IMR-90 (cell line): ENCODE measurements around the gene CABP2. TPM values are rescaled to one million over a fixed set of nuclear protein-coding genes. Genes with fewer than 3 reads are reported as not detected.

ENCODE experiments used
- ATAC-seq: fragments of 200-7000 bp; cut with Tn5 transposase; 2 replicates; pipeline ENCODE4 v1.9.1; 2020; ENCODE audit warnings: low read depth, mild to moderate bottlenecking, moderate library complexity
- BruUV-seq: library from RNA; stranded (reverse); fragments of 400-500 nt; replicated peaks from 2 replicates; lab custom pipeline; 2021; lab: Mats Ljungman, UMichigan
- CTCF ChIA-PET: fragments of 300-600 bp; formaldehyde crosslinking; extraction: SDS; loops from one replicate; lab custom pipeline; 2021; ENCODE audit warnings: antibody characterized with exemption; lab: Yijun Ruan, JAX
- POLR2A ChIA-PET: fragments of 300-600 bp; sonication (Branson Sonifier 250); formaldehyde crosslinking; loops from one replicate; lab custom pipeline; 2022; ENCODE audit warnings: antibody characterized with exemption; ENCODE audit not compliant: unreplicated experiment; lab: Charles Lee
- DNase-seq: peaks from one replicate; pipeline ENCODE4 v3.0.0; 2013
- H2AFZ ChIP-seq: replicated peaks from 2 replicates; pipeline ENCODE3; 2013; ENCODE audit warnings: low read length, mild to moderate bottlenecking; ENCODE audit not compliant: poor library complexity
- H2AK5ac ChIP-seq: 2 replicates; pipeline ENCODE4 v1.6.1; 2013; ENCODE audit warnings: low read depth, low read length, inconsistent platforms
- H2AK9ac ChIP-seq: replicated peaks from 2 replicates; pipeline ENCODE3; 2013; ENCODE audit warnings: mild to moderate bottlenecking, low read depth, low read length, moderate library complexity; ENCODE audit not compliant: poor library complexity
- H2BK120ac ChIP-seq: 2 replicates; pipeline ENCODE4 v1.6.1; 2013; ENCODE audit warnings: low read depth, low read length, inconsistent platforms
- H2BK15ac ChIP-seq: 3 replicates; pipeline ENCODE4 v1.6.1; 2013; ENCODE audit warnings: low read depth, low read length, inconsistent platforms
- H2BK20ac ChIP-seq: 2 replicates; pipeline ENCODE4 v1.6.1; 2013; ENCODE audit warnings: low read depth, mild to moderate bottlenecking, inconsistent platforms, low read length, moderate library complexity
- H2BK5ac ChIP-seq: 2 replicates; pipeline ENCODE4 v1.6.1; 2013; ENCODE audit warnings: mild to moderate bottlenecking, low read depth, low read length, inconsistent platforms; ENCODE audit not compliant: poor library complexity, severe bottlenecking
- H3K14ac ChIP-seq: replicated peaks from 2 replicates; pipeline ENCODE4 v1.6.1; 2013; ENCODE audit warnings: low read depth, low read length, inconsistent platforms
- H3K18ac ChIP-seq: 2 replicates; pipeline ENCODE4 v1.6.1; 2013; ENCODE audit warnings: low read depth, low read length, control low read depth
- H3K23ac ChIP-seq: 2 replicates; pipeline ENCODE4 v1.6.1; 2013; ENCODE audit warnings: low read depth, low read length, inconsistent platforms
- H3K27ac ChIP-seq: 2 replicates; pipeline ENCODE4 v1.5.1; 2013; ENCODE audit warnings: mild to moderate bottlenecking, control low read depth, low read length; ENCODE audit not compliant: insufficient read depth
- H3K27me3 ChIP-seq: 2 replicates; pipeline ENCODE4 v1.6.1; 2013; ENCODE audit warnings: low read length; ENCODE audit not compliant: control insufficient read depth, insufficient read depth
- H3K36me3 ChIP-seq: 2 replicates; pipeline ENCODE4 v1.6.1; 2013; ENCODE audit warnings: low read length, mixed read lengths; ENCODE audit not compliant: control insufficient read depth, insufficient read depth
- H3K4ac ChIP-seq: 2 replicates; pipeline ENCODE4 v1.6.1; 2013; ENCODE audit warnings: low read depth, low read length, inconsistent platforms
- H3K4me1 ChIP-seq: 2 replicates; pipeline ENCODE4 v1.6.1; 2013; ENCODE audit warnings: low read length, mixed read lengths; ENCODE audit not compliant: control insufficient read depth, insufficient read depth
- H3K4me2 ChIP-seq: 2 replicates; pipeline ENCODE4 v1.6.1; 2013; ENCODE audit warnings: low read depth, mild to moderate bottlenecking, control low read depth, low read length, moderate library complexity
- H3K4me3 ChIP-seq: 2 replicates; pipeline ENCODE4 v1.5.1; 2013; ENCODE audit warnings: low read depth, mild to moderate bottlenecking, control low read depth, low read length, moderate library complexity; ENCODE audit not compliant: insufficient read depth
- H3K56ac ChIP-seq: 2 replicates; pipeline ENCODE4 v1.6.1; 2013; ENCODE audit warnings: low read length, inconsistent platforms; ENCODE audit not compliant: insufficient read depth; ENCODE audit errors: extremely low read depth
- H3K79me1 ChIP-seq, 2 experiments: 2 replicates each; pipeline ENCODE4 v1.6.1; 2013; ENCODE audit warnings: low read length in 2 of 2, inconsistent platforms in 1 of 2, low read depth in 1 of 2
- H3K9ac ChIP-seq: 2 replicates; pipeline ENCODE4 v1.6.1; 2013; ENCODE audit warnings: low read depth, low read length, control low read depth
- H3K9me1 ChIP-seq: 2 replicates; pipeline ENCODE4 v1.6.1; 2013; ENCODE audit warnings: low read length, inconsistent platforms; ENCODE audit not compliant: insufficient read depth
- H3K9me3 ChIP-seq: 2 replicates; pipeline ENCODE4 v1.6.1; 2013; ENCODE audit warnings: low read length; ENCODE audit not compliant: control insufficient read depth, insufficient read depth
- H4K20me1 ChIP-seq: 2 replicates; pipeline ENCODE4 v1.6.1; 2013; ENCODE audit warnings: low read length, inconsistent platforms; ENCODE audit not compliant: insufficient read depth
- H4K5ac ChIP-seq: 2 replicates; pipeline ENCODE4 v1.6.1; 2013; ENCODE audit warnings: mild to moderate bottlenecking, low read depth, low read length, control low read depth
- H4K8ac ChIP-seq, 2 experiments: 2 replicates each; pipeline ENCODE4 v1.6.1; 2013; ENCODE audit warnings: low read depth in 2 of 2, low read length in 2 of 2, control low read depth in 1 of 2, inconsistent platforms in 1 of 2
- H4K91ac ChIP-seq: 2 replicates; pipeline ENCODE4 v1.6.1; 2013; ENCODE audit warnings: low read depth, low read length, inconsistent platforms; ENCODE audit not compliant: insufficient read depth
- BHLHE40 ChIP-seq: fragments of 150-350 bp; IDR thresholded peaks from 2 replicates; pipeline ENCODE4 v1.6.1; 2016; ENCODE audit warnings: mild to moderate bottlenecking, low read depth, low read length
- CEBPB ChIP-seq: IDR thresholded peaks from 2 replicates; pipeline ENCODE4 v1.6.1; 2012; ENCODE audit warnings: low read depth, low read length, improper control_type of control experiment
- CHD1 ChIP-seq: IDR thresholded peaks from 2 replicates; pipeline ENCODE4 v1.6.1; 2012; ENCODE audit warnings: low read depth, low read length, improper control_type of control experiment
- ELK1 ChIP-seq: fragments of 150-350 bp; IDR thresholded peaks from 2 replicates; pipeline ENCODE4 v1.6.1; 2016; ENCODE audit warnings: low read depth, mild to moderate bottlenecking, low read length, moderate library complexity, borderline replicate concordance
- FOS ChIP-seq: fragments of 150-350 bp; IDR thresholded peaks from 2 replicates; pipeline ENCODE4 v1.6.1; 2016; ENCODE audit warnings: low read depth, low read length
- MAFK ChIP-seq: IDR thresholded peaks from 2 replicates; pipeline ENCODE4 v1.6.1; 2012; ENCODE audit warnings: low read depth, low read length, improper control_type of control experiment
- MAZ ChIP-seq: IDR thresholded peaks from 2 replicates; pipeline ENCODE4 v1.6.1; 2012; ENCODE audit warnings: low read depth, mild to moderate bottlenecking, low read length, improper control_type of control experiment, moderate library complexity, borderline replicate concordance
- MXI1 ChIP-seq: IDR thresholded peaks from 2 replicates; pipeline ENCODE4 v1.6.1; 2012; ENCODE audit warnings: low read depth, mild to moderate bottlenecking, low read length, moderate library complexity, borderline replicate concordance
- NFE2L2 ChIP-seq: fragments of 150-350 bp; IDR thresholded peaks from 2 replicates; pipeline ENCODE4 v1.6.1; 2016; ENCODE audit warnings: low read depth, mild to moderate bottlenecking, low read length
- POLR2A ChIP-seq: IDR thresholded peaks from 2 replicates; pipeline ENCODE4 v1.6.1; 2012; ENCODE audit warnings: mild to moderate bottlenecking, low read depth, low read length
- RAD21 ChIP-seq: IDR thresholded peaks from 2 replicates; pipeline ENCODE4 v1.6.1; 2012; ENCODE audit warnings: low read length, improper control_type of control experiment
- RCOR1 ChIP-seq: IDR thresholded peaks from 2 replicates; pipeline ENCODE4 v1.6.1; 2012; ENCODE audit warnings: mild to moderate bottlenecking, low read length, improper control_type of control experiment; ENCODE audit not compliant: insufficient replicate concordance
- RFX5 ChIP-seq: IDR thresholded peaks from 2 replicates; pipeline ENCODE4 v1.8.0; 2012; ENCODE audit warnings: low read depth, mild to moderate bottlenecking, low read length, moderate library complexity
- SMC3 ChIP-seq: fragments of 150-350 bp; IDR thresholded peaks from 2 replicates; pipeline ENCODE4 v1.6.1; 2016; ENCODE audit warnings: low read depth, mild to moderate bottlenecking, antibody characterized with exemption, low read length, moderate library complexity
- WGBS, 2 experiments: methylation state at CpG; one replicate each; pipeline versions ENCODE4 v1.1.5 to v1.1.7; 2013; ENCODE audit warnings: missing lambda C conversion rate in 2 of 2; ENCODE audit not compliant: insufficient read length in 1 of 2; ENCODE audit errors: extremely low coverage in 2 of 2; 5-methylcytosine and 5-hydroxymethylcytosine counted together
- dilution Hi-C: fragments of 300-500 bp; cut with HindIII; formaldehyde crosslinking; loops from one replicate; pipeline ENCODE4 v1.14.3; 2018; ENCODE audit warnings: low sequenced_read_pairs; ENCODE audit not compliant: unreplicated experiment
- in situ Hi-C: fragments of 300-500 bp; cut with MboI; formaldehyde crosslinking; loops from 3 replicates; pipeline ENCODE4 v1.14.3; 2019; ENCODE audit warnings: low sequenced_read_pairs, inconsistent platforms, mixed read lengths
- intact Hi-C: fragments of 100-400 bp; cut with micrococcal nuclease; formaldehyde crosslinking; loops from 2 replicates; pipeline ENCODE4 v1.10.0; 2022
- polyA plus RNA-seq, 3 experiments: library from polyadenylated mRNA; depleted of rRNA; stranded (reverse); fragments of >200 nt; gene quantifications; 2 replicates each; pipeline ENCODE4 v1.2.3, GENCODE V29; 2012; ENCODE audit warnings: low replicate concordance in 1 of 3
- total RNA-seq: library from RNA; depleted of rRNA; stranded (reverse); fragments of >200 nt; gene quantifications from 2 replicates; pipeline ENCODE4 v1.2.3, GENCODE V29; 2012
- TF ChIP-seq, protein P1 (sequence below): fragments of 150-350 bp; IDR thresholded peaks from 2 replicates; pipeline ENCODE4 v1.6.1; 2017; ENCODE audit warnings: mild to moderate bottlenecking, antibody characterized with exemption, low read length, low read depth
- TF ChIP-seq, protein P2 (sequence below): conservative IDR thresholded peaks from 2 replicates; pipeline ENCODE4 v1.5.1; 2012; ENCODE audit warnings: mild to moderate bottlenecking, low read depth, low read length, improper control_type of control experiment

CABP2 gene
- total and polyA plus RNA-seq, 2 of the 4 experiments (the other 2 are of a cell fraction), result not detected

DNA sequence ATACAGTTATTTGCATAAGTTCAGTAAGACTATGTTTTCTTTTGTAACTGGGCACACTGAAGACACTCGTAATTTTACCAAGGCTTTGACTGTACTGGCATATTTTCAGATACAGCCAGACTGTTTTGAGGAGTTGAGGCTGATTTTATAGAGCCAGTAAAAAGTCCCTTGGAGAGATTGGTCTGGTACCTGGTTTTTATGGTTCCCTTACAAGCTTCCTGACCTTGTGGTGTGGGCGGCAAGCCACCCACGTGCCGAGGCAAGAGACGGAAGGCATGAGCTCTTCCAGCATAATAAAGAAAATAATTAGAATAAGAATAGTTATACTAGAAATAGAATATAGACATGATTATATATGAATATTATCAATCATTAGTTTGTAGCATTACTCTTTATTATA lies 49.1 kb upstream of the CABP2 start:
- no peak overlapping the region for H3K56ac ChIP-seq
- dilution Hi-C loops (no loop called here), in situ Hi-C loops (no loop called here), intact Hi-C loops (loop anchor here (5.0 kb wide), 1 partner anchor 85 kb away; no protein-coding TSS in a partner anchor)
- H3K36me3 ChIP-seq, result no peaks in the 10 kb centered on the region
- H2BK120ac ChIP-seq, result no peak overlapping the region
- no peak overlapping the region for H3K18ac ChIP-seq
- DNase-seq, result no peak
- no peak overlapping the region for H2AK5ac ChIP-seq
- no peak overlapping the region for H3K4ac ChIP-seq
- H2AK9ac ChIP-seq, result no peak overlapping the region
- ChIA-PET CTCF (interaction anchor here (0.6 to 1.6 kb wide), 4 partner anchors 10 to 226 kb away, joined by 3 to 9 read pairs (median 3); partner anchors contain the start of gene GSTP1), POLR2A (no interaction called here)
- peaks cover 5% of the 10 kb centered on the region for H3K9me3 ChIP-seq
- H3K9me1 ChIP-seq, result no peaks in the 10 kb centered on the region
- H2AFZ ChIP-seq, result no peak overlapping the region
- no peak for ATAC-seq
- H2BK20ac ChIP-seq, result no peak overlapping the region
- no peak overlapping the region for H4K8ac ChIP-seq
- no peak overlapping the region for H3K23ac ChIP-seq
- no peak overlapping the region for H4K91ac ChIP-seq
- H3K14ac ChIP-seq, result no peak overlapping the region
- no peak overlapping the region for H2BK5ac ChIP-seq
- no peaks in the 10 kb centered on the region for H4K20me1 ChIP-seq
- H3K4me3 ChIP-seq, result no peak overlapping the region
- H3K4me2 ChIP-seq, result no peak overlapping the region
- no peak for TF ChIP-seq CHD1
- TF ChIP-seq SMC3, result no peak
- no peak for TF ChIP-seq BHLHE40
- no peak for TF ChIP-seq FOS
- TF ChIP-seq, protein P1, sequence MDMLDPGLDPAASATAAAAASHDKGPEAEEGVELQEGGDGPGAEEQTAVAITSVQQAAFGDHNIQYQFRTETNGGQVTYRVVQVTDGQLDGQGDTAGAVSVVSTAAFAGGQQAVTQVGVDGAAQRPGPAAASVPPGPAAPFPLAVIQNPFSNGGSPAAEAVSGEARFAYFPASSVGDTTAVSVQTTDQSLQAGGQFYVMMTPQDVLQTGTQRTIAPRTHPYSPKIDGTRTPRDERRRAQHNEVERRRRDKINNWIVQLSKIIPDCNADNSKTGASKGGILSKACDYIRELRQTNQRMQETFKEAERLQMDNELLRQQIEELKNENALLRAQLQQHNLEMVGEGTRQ, result no peak
- TF ChIP-seq CEBPB, result no peak
- TF ChIP-seq, protein P2, sequence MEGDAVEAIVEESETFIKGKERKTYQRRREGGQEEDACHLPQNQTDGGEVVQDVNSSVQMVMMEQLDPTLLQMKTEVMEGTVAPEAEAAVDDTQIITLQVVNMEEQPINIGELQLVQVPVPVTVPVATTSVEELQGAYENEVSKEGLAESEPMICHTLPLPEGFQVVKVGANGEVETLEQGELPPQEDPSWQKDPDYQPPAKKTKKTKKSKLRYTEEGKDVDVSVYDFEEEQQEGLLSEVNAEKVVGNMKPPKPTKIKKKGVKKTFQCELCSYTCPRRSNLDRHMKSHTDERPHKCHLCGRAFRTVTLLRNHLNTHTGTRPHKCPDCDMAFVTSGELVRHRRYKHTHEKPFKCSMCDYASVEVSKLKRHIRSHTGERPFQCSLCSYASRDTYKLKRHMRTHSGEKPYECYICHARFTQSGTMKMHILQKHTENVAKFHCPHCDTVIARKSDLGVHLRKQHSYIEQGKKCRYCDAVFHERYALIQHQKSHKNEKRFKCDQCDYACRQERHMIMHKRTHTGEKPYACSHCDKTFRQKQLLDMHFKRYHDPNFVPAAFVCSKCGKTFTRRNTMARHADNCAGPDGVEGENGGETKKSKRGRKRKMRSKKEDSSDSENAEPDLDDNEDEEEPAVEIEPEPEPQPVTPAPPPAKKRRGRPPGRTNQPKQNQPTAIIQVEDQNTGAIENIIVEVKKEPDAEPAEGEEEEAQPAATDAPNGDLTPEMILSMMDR, result no peak
- TF ChIP-seq MAFK, result no peak
- TF ChIP-seq RCOR1, result no peak
- TF ChIP-seq ELK1, result no peak
- TF ChIP-seq MXI1, result no peak
- TF ChIP-seq POLR2A, result no peak
- no peak for TF ChIP-seq MAZ
- TF ChIP-seq NFE2L2, result no peak
- no peak for TF ChIP-seq RAD21
- TF ChIP-seq RFX5, result no peak
- H3K79me1 ChIP-seq, result no peaks in the 10 kb centered on the region
- no CpG with 5 or more reads among the region's 5 CpGs for WGBS, 2 experiments
- H3K27me3 ChIP-seq, result peaks cover 28% of the 10 kb centered on the region
- H3K9ac ChIP-seq, result no peak overlapping the region
- no TSS peak for BruUV-seq
- no peaks in the 10 kb centered on the region for H3K4me1 ChIP-seq
- H2BK15ac ChIP-seq, result no peak overlapping the region
- no peak overlapping the region for H3K27ac ChIP-seq
- no peak overlapping the region for H4K5ac ChIP-seq
